HG03565 (cell line): Measurements from ENCODE around the gene TAOK1.

Experiments
- ATAC-seq: cut with Tn5 transposase; IDR thresholded peaks from one replicate; pipeline ENCODE4 v1.9.1; 2021; ENCODE audit warnings: mild to moderate bottlenecking, moderate library complexity; ENCODE audit not compliant: unreplicated experiment

The TAOK1 gene

DNA sequence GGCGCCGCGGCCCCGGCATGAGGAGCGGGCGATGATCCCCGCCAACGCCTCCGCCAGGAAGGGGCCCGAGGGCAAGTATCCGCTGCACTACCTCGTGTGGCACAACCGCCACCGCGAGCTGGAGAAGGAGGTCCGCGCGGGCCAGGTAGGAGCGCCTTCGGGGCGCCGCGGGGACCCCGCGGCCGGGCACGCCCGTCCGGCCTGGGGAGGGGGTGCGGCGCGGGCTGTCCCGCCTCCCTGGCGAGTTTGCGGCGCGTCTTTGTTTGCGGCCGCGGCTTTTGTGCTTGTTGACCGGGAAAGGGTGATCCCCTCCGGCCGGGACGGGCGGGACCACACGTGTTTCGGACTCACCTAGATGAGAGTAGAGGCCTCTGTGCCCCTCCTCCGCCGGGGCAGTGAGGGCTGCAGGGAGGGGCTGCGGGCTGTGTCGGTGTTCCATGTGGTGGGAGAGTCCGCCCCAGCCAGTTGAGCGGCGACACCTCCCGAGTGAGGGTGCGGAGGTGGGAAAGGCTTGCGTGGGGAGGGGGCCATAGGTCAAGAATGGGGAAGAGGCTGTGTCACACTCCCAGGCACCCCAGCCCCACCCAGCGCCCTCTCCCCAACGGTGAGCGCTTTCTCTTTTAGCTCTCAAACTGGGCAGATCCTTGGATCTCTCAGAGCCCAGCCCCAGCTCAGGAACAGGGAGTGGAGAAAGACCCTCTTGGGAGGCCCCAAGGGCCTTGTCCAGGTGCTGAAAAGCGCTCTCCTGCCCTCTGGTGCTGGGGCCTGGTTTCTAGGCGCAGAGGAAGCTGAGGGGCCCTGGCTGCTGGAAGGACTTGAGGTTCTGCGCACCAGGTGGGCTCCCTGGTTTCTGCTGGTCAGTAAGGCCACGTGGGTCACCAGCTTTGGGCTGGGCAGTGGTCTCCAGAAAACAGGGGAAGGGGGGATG, 203.7 kb downstream of the TAOK1 start:
- no peak for ATAC-seq

DNA sequence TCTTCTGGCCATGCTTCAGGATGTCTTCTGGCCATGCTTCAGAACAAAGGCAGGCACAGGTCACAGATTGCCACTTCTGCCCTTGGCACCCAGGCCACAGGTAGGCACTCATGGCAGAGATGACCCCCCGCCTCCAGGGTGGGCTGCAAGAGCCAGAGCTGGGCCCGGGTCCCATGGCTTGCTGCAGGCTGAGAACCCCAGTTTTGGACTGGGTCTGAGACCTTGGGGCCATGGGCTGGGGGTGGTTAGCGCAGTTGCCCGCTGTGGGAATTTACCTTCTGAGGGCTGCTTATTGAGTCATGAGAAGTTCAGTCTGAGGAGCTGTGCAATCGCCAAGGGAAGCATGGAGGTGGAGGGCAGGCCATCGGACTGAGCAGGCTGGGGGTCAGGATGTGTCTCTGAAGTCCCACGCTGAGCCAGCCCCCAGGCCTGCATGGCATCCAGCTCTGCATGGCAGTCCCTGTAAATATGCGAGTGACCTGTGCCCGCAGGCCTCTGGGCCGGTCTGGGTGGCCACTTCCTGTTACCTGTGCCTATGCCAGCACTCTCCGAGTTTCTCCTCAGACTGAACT, 204.4 kb downstream of the TAOK1 start:
- ATAC-seq: no peak

DNA sequence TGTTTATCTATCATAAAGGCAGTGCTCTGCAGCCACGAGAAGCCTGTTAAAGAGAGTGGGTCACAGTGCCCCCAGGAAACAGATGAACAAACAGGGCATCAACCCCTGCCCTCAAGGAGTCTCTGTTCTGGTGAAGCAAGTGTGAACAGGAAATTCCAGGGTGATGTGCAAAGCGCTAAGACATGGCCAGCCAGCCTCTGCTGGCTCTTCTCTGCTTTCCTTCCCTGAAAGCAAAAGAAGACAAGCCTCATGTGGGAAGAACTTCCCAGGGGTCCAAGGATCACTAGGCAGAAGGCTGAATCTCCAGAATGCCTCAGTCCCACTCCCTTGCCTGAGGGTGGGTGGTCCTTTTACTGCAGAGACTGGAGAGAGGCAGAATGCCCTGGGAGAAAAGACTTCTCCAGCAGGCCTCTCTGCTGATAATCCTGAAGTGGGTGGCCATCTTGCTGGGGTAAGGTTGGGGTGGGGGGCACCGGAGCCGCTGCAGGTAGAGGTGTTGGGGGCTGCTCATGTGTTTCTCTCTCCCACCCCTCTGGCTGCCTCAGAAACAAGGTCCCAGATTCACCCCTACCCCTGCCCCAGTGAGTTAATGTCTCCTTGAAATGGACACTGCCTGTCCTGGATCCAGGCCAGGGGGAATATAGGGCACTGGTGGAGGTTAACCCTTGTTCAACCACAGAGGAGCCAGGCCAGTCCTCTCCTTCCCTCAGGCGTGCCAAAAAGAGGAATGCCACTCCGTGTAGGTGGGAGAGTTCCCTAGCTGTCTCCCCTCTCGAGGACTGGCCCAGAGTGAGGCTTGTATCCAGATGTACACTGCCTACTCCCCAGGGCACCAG, 205.2 kb downstream of the TAOK1 start:
- no peak for ATAC-seq

DNA sequence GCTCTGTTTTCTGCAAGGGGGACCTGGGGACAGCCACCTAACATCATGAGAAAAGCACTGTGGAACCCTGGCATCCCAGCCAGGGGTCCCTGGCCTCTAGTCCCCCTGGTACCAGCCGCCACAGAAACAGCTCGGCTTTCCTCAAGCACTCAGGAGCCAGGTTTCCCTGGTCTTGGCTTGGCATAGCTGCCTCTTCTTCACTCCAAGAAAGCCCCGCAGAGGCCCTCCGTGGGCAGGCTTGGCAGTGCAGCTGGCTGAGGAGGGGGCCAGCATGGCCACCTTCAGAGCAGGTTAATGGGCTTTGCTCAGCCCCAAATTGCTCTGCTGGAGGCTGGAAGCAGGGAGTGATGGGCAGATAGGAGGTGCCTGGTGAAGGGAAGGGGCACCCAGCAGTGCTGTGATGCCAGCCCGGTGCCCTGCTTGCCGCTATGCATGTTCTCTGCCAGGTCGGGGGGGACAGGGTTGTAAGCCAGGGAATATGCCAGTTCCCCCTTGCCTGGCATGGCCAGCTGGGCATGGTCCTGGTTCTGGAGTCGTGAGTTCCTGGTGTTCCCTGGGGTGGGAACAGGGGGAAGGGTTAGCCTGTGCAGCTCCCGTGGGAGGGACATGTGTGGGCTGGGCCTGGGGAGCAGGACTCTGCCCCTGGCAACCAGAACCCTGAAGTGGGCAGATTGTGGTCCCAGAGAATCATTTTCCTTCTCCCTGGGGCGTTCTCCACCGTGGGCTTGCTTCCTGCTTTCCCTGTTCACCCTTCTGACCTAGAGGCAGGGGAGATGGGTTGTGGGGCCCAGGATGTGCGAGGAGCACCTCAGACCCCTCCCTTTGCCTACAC, 206.0 kb downstream of the TAOK1 start:
- ATAC-seq: no peak

DNA sequence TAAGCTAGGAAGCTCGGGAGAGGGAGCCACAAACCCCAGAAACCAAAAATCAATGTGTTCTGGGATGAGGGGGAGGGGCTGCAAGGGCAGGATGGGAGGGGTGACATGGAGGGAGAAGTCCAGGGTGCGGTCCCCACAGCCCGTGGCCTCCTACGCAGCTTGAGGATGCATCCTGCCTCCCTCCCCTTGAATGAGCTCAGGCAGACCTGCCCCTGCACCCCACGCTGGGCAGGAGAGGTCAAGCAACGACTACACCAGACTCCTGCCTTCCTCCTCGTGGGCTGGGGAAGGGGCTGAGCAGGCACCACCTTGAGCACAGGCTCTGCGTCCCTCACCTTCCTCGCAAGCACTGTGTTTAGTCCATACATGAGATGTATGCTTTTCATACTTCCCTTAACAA, 206.6 kb downstream of the TAOK1 start:
- ATAC-seq: no peak

DNA sequence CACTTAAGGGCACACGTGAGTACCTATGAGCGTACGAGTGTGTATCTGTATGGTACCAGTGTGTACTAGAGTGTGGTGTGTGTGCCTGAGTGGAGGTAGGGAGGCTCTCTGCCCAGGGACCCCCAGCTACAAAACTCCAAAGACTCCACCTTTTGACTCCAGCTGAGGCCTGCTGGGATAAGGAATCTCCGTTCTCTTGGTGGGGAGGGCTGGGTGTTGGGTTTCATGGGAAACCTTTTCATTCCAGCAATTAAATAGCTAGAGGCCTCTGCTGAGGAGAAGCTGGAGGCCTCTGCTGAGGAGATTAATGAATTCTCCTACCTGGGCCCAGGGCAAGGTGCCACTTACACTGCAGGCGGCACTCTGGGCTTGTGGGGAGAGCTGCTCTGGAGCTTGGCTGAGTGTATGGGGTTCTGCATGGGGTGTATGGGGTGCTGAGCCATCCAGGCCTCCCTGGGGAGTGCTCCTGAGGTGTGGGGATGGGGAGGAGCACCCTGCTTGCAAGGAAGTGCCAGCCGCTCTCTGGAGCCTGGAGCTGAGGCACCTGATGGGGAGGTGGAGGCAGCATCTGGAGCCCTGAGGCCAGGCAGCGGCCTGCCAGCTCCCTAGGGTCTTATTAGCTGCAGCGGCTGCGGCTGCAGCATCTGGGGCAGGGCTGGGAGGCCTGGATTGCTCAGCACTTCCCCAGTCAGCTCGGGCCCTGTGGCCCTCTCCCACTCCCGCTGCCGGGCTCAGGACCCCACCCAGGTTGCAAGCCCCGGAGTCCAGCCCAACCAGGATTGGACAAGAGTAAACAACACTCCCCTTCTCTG, 207.4 kb downstream of the TAOK1 start:
- ATAC-seq: no peak
